Measurements from ENCODE around the gene ADD3.

The ADD3 gene

GRCh38 chr10:110158051-110159005, 150.5 kb downstream of the ADD3 start:
- DNase-seq = peak in 1 of 2 donors; percentile 11

- no peak for DNase-seq
Measured at GRCh38 chr10:110160081-110160480, 152.3 kb downstream of the ADD3 start.

GRCh38 chr10:110160522-110160921, 152.7 kb downstream of the ADD3 start:
- no peak for DNase-seq

- no peak for DNase-seq
Measured at GRCh38 chr10:110162741-110163145, 155.0 kb downstream of the ADD3 start.

GRCh38 chr10:110163192-110163773, 155.5 kb downstream of the ADD3 start:
- no peak for DNase-seq

GRCh38 chr10:110163841-110164240, 156.1 kb downstream of the ADD3 start:
- no peak for DNase-seq

- DNase-seq = peak; percentile 12 to 33
Measured at GRCh38 chr10:110165239-110165638, 157.5 kb downstream of the ADD3 start.

GRCh38 chr10:110167149-110167548, 159.4 kb downstream of the ADD3 start:
- no peak for DNase-seq

GRCh38 chr10:110168601-110169481, 161.1 kb downstream of the ADD3 start:
- DNase-seq = no peak

GRCh38 chr10:110169586-110169985, 161.8 kb downstream of the ADD3 start:
- DNase-seq = no peak

GRCh38 chr10:110170142-110170971, 162.6 kb downstream of the ADD3 start:
- DNase-seq = no peak

GRCh38 chr10:110171032-110171431, 163.2 kb downstream of the ADD3 start:
- no peak for DNase-seq

- DNase-seq = no peak
Measured at GRCh38 chr10:110172155-110172554, 164.4 kb downstream of the ADD3 start.

- no peak for DNase-seq
Measured at GRCh38 chr10:110174201-110174600, 166.4 kb downstream of the ADD3 start.

GRCh38 chr10:110174816-110175215, 167.0 kb downstream of the ADD3 start:
- DNase-seq = no peak

- no peak for DNase-seq
Measured at GRCh38 chr10:110175406-110175805, 167.6 kb downstream of the ADD3 start.

GRCh38 chr10:110176141-110177030, 168.6 kb downstream of the ADD3 start:
- DNase-seq = no peak

GRCh38 chr10:110179220-110179619, 171.4 kb downstream of the ADD3 start:
- no peak for DNase-seq

- DNase-seq = no peak
Measured at GRCh38 chr10:110181451-110181850, 173.7 kb downstream of the ADD3 start.

- DNase-seq = no peak
Measured at GRCh38 chr10:110181911-110182310, 174.1 kb downstream of the ADD3 start.

- no peak for DNase-seq
Measured at GRCh38 chr10:110184398-110184797, 176.6 kb downstream of the ADD3 start.
